Chondrocyte (in vitro differentiated cells): ENCODE data around the gene DDX31. TPM values are rescaled to one million over a fixed set of nuclear protein-coding genes. Genes with fewer than 3 reads are reported as not detected.
A peak's percentile ranks its signal among the peaks of the same experiment; 100 is the strongest.

ENCODE experiments used
- DNase-seq: peaks from one replicate; pipeline ENCODE4 v3.0.0; 2021; ENCODE audit warnings: mixed read lengths, low spot score
- H3K27ac Mint-ChIP-seq: one replicate; pipeline ENCODE4 v1.8.0; 2021; ENCODE audit warnings: mild to moderate bottlenecking, moderate library complexity, mixed read lengths; ENCODE audit not compliant: unreplicated experiment
- H3K27me3 Mint-ChIP-seq: 2 replicates; pipeline ENCODE4 v1.8.0; 2021; ENCODE audit warnings: low read depth, mixed read lengths
- H3K36me3 Mint-ChIP-seq: 2 replicates; pipeline ENCODE4 v1.8.0; 2021; ENCODE audit warnings: low read depth, mixed read lengths
- H3K4me1 Mint-ChIP-seq: 2 replicates; pipeline ENCODE4 v1.8.0; 2021; ENCODE audit warnings: low read depth, mild to moderate bottlenecking, mixed read lengths
- H3K4me3 Mint-ChIP-seq: one replicate; pipeline ENCODE4 v1.8.0; 2021; ENCODE audit warnings: mild to moderate bottlenecking, moderate library complexity, mixed read lengths; ENCODE audit not compliant: unreplicated experiment
- H3K9me3 Mint-ChIP-seq: 2 replicates; pipeline ENCODE4 v1.8.0; 2021; ENCODE audit warnings: low read depth, mixed read lengths
- CTCF ChIP-seq: fragments of 200-600 bp; sonication (generic); IDR thresholded peaks from 2 replicates; pipeline ENCODE4 v1.5.0; 2021; ENCODE audit warnings: antibody characterized with exemption, mild to moderate bottlenecking, moderate library complexity
- total RNA-seq: library from RNA; stranded (reverse); gene quantifications from 3 replicates; pipeline ENCODE4 v1.2.1, GENCODE V29; 2021

The DDX31 gene
- total RNA-seq, 1 donor from 2014 or later: 11.9 TPM

GRCh38 chr9:132554755-132555154 lies 115.0 kb downstream of the DDX31 start:
- no peaks in the 10 kb centered on the region for H3K4me1 Mint-ChIP-seq
- H3K4me3 Mint-ChIP-seq: no peak overlapping the region
- H3K9me3 Mint-ChIP-seq: peaks cover 3% of the 10 kb centered on the region
- DNase-seq: no peak
- peaks cover 2% of the 10 kb centered on the region for H3K36me3 Mint-ChIP-seq
- peaks cover 13% of the 10 kb centered on the region for H3K27me3 Mint-ChIP-seq
- H3K27ac Mint-ChIP-seq: no peak overlapping the region
- no peak for TF ChIP-seq CTCF

- TF ChIP-seq CTCF: no peak
- DNase-seq: peak; percentile 71
- Mint-ChIP-seq H3K36me3 (peaks cover 2% of the 10 kb centered on the region), H3K9me3 (no peaks in the 10 kb centered on the region), H3K4me1 (peaks cover 15% of the 10 kb centered on the region), H3K4me3 (no peak overlapping the region), H3K27me3 (peaks cover 13% of the 10 kb centered on the region), H3K27ac (no peak overlapping the region)
Measured at GRCh38 chr9:132552041-132552440, 117.7 kb downstream of the DDX31 start.

- Mint-ChIP-seq H3K27me3 (peaks cover 11% of the 10 kb centered on the region), H3K36me3 (peaks cover 2% of the 10 kb centered on the region), H3K27ac (no peak overlapping the region), H3K4me1 (peaks cover 17% of the 10 kb centered on the region), H3K9me3 (no peaks in the 10 kb centered on the region), H3K4me3 (no peak overlapping the region)
- DNase-seq: peak; percentile 77
- no peak for TF ChIP-seq CTCF
Measured at GRCh38 chr9:132551556-132551955, 118.2 kb downstream of the DDX31 start.

- no peaks in the 10 kb centered on the region for H3K9me3 Mint-ChIP-seq
- no peak overlapping the region for H3K4me3 Mint-ChIP-seq
- peak overlapping the region; percentile 84 for H3K27ac Mint-ChIP-seq
- H3K27me3 Mint-ChIP-seq: no peaks in the 10 kb centered on the region
- peak; percentile 25 for DNase-seq
- H3K36me3 Mint-ChIP-seq: no peaks in the 10 kb centered on the region
- H3K4me1 Mint-ChIP-seq: peaks cover 26% of the 10 kb centered on the region
- no peak for TF ChIP-seq CTCF
Measured at GRCh38 chr9:132548751-132549640, 120.8 kb downstream of the DDX31 start.

GRCh38 chr9:132547976-132548730 lies 121.6 kb downstream of the DDX31 start:
- Mint-ChIP-seq H3K4me1 (peaks cover 26% of the 10 kb centered on the region), H3K36me3 (no peaks in the 10 kb centered on the region), H3K9me3 (no peaks in the 10 kb centered on the region), H3K4me3 (no peak overlapping the region), H3K27me3 (no peaks in the 10 kb centered on the region), H3K27ac (no peak overlapping the region)
- TF ChIP-seq CTCF: no peak
- DNase-seq: peak; percentile 53
